Skeletal muscle tissue (tissue), 4 donors: ENCODE data around the gene FXYD1. TPM values are rescaled to one million over a fixed set of nuclear protein-coding genes. Genes with fewer than 3 reads are reported as not detected.

Experiments used
- H3K27ac ChIP-seq: one replicate; pipeline ENCODE4 v1.7.0; 2013; ENCODE audit warnings: mild to moderate bottlenecking, low read depth, low read length, inconsistent platforms
- H3K27me3 ChIP-seq, 3 donors: one replicate each; pipeline ENCODE4 v1.7.0; 2013; ENCODE audit warnings: low read length in 3 of 3; ENCODE audit not compliant: control insufficient read depth in 3 of 3, insufficient read depth in 3 of 3
- H3K36me3 ChIP-seq, 3 donors: one replicate each; pipeline ENCODE4 v1.7.0; 2013; ENCODE audit warnings: low read length in 3 of 3; ENCODE audit not compliant: control insufficient read depth in 3 of 3, insufficient read depth in 3 of 3
- H3K4me1 ChIP-seq, 3 donors: one replicate each; pipeline ENCODE4 v1.7.0; 2013; ENCODE audit warnings: low read length in 3 of 3, mild to moderate bottlenecking in 3 of 3; ENCODE audit not compliant: control insufficient read depth in 3 of 3, insufficient read depth in 3 of 3
- H3K4me3 ChIP-seq, 3 donors: one replicate each; pipeline ENCODE4 v1.7.0; 2013; ENCODE audit warnings: low read length in 3 of 3
- H3K9ac ChIP-seq, 3 donors: one replicate each; pipeline ENCODE4 v1.7.0; 2013; ENCODE audit warnings: low read length in 3 of 3, mild to moderate bottlenecking in 3 of 3, moderate library complexity in 2 of 3, low read depth in 1 of 3
- H3K9me3 ChIP-seq, 3 donors: one replicate each; pipeline ENCODE4 v1.7.0; 2013; ENCODE audit warnings: low read length in 3 of 3; ENCODE audit not compliant: control insufficient read depth in 3 of 3
- total RNA-seq: library from RNA; depleted of rRNA; stranded (reverse); fragments of >200 nt; gene quantifications from one replicate; pipeline ENCODE4 v1.2.3, GENCODE V29; 2014
- donor health status: Osteomylitis.

FXYD1 gene
- total RNA-seq, 1 donor from 2014 or later = 45.4 TPM

- Histone ChIP-seq H3K27ac (no peak overlapping the region), H3K9ac (peak overlapping the region in 1 of 3 donors; percentile 8), H3K4me1 (peaks cover 13 to 47% (median 43%) of the 10 kb centered on the region in 3 donors), H3K27me3 (no peaks in the 10 kb centered on the region), H3K4me3 (no peak overlapping the region), H3K9me3 (no peaks in the 10 kb centered on the region), H3K36me3 (peaks cover 0 to 5% (median 4%) of the 10 kb centered on the region in 3 donors)
Measured at GRCh38 chr19:35130761-35131720, 7.6 kb upstream of the FXYD1 start.

GRCh38 chr19:35132254-35132653, 6.4 kb upstream of the FXYD1 start:
- H3K27ac ChIP-seq = no peak overlapping the region

GRCh38 chr19:35133826-35134225, 4.8 kb upstream of the FXYD1 start:
- Histone ChIP-seq H3K27me3 (no peaks in the 10 kb centered on the region), H3K27ac (peak overlapping the region; percentile 79), H3K4me3 (peak overlapping the region; percentile 24 to 57 (median 45)), H3K36me3 (peaks cover 0 to 5% (median 4%) of the 10 kb centered on the region in 3 donors), H3K9me3 (no peaks in the 10 kb centered on the region), H3K4me1 (peaks cover 26 to 65% (median 52%) of the 10 kb centered on the region in 3 donors), H3K9ac (peak overlapping the region; percentile 43 to 73 (median 70))

More at GRCh38 chr19:35132254-35132653, 6.4 kb upstream of the FXYD1 start:
- Histone ChIP-seq H3K4me3 (no peak overlapping the region), H3K9me3 (no peaks in the 10 kb centered on the region), H3K36me3 (peaks cover 0 to 5% (median 4%) of the 10 kb centered on the region in 3 donors), H3K9ac (no peak overlapping the region), H3K4me1 (peaks cover 15 to 52% (median 46%) of the 10 kb centered on the region in 3 donors), H3K27me3 (no peaks in the 10 kb centered on the region)

- Histone ChIP-seq H3K9me3 (no peaks in the 10 kb centered on the region), H3K27me3 (no peaks in the 10 kb centered on the region), H3K4me3 (peak within 1 kb of the TSS; percentile 54 to 57 (median 56)), H3K27ac (peak within 1 kb of the TSS; percentile 79), H3K36me3 (peaks cover 0 to 5% (median 4%) of the 10 kb centered on the region in 3 donors), H3K9ac (peak within 1 kb of the TSS; percentile 43 to 73 (median 70)), H3K4me1 (peaks cover 27 to 62% (median 48%) of the 10 kb centered on the region in 3 donors)
Measured at GRCh38 chr19:35134601-35135242, 3.9 kb upstream of the FXYD1 start, which contains the start of gene LGI4. Gene LGI4, minus strand, starts transcription at chr19:35135059. Its CDS starts 379 bp downstream, at chr19:35134680.

- no peaks in the 10 kb centered on the region for H3K9me3 ChIP-seq
- peak overlapping the region; percentile 79 for H3K27ac ChIP-seq
Measured at GRCh38 chr19:35135389-35135909, 3.2 kb upstream of the FXYD1 start.

GRCh38 chr19:35136231-35136630, 2.4 kb upstream of the FXYD1 start:
- H3K27ac ChIP-seq = peak overlapping the region; percentile 15
- H3K27me3 ChIP-seq = no peaks in the 10 kb centered on the region
- H3K4me3 ChIP-seq = no peak overlapping the region
- peaks cover 0 to 6% (median 5%) of the 10 kb centered on the region in 3 donors for H3K36me3 ChIP-seq
- H3K9me3 ChIP-seq = no peaks in the 10 kb centered on the region
- peaks cover 40 to 71% (median 53%) of the 10 kb centered on the region in 3 donors for H3K4me1 ChIP-seq
- H3K9ac ChIP-seq = peak overlapping the region in 2 of 3 donors; percentile 24 to 98

More at GRCh38 chr19:35135389-35135909, 3.2 kb upstream of the FXYD1 start:
- peak overlapping the region in 2 of 3 donors; percentile 68 to 69 for H3K9ac ChIP-seq
- no peaks in the 10 kb centered on the region for H3K27me3 ChIP-seq
- peaks cover 34 to 68% (median 51%) of the 10 kb centered on the region in 3 donors for H3K4me1 ChIP-seq
- peaks cover 0 to 6% (median 5%) of the 10 kb centered on the region in 3 donors for H3K36me3 ChIP-seq
- H3K4me3 ChIP-seq = peak overlapping the region in 2 of 3 donors; percentile 56 to 57

- Histone ChIP-seq H3K9me3 (no peaks in the 10 kb centered on the region), H3K27ac (peak overlapping the region; percentile 33)
Measured at GRCh38 chr19:35136977-35137702, 1.5 kb upstream of the FXYD1 start.

GRCh38 chr19:35140207-35140961, 1.8 kb downstream of the FXYD1 start:
- H3K27ac ChIP-seq = peak overlapping the region; percentile 94
- peak overlapping the region; percentile 86 to 99 (median 98) for H3K9ac ChIP-seq
- H3K9me3 ChIP-seq = no peaks in the 10 kb centered on the region
- H3K27me3 ChIP-seq = no peaks in the 10 kb centered on the region
- peaks cover 49 to 58% (median 49%) of the 10 kb centered on the region in 3 donors for H3K4me1 ChIP-seq
- peak overlapping the region; percentile 88 to 93 (median 91) for H3K4me3 ChIP-seq
- H3K36me3 ChIP-seq = peaks cover 0 to 3% (median 2%) of the 10 kb centered on the region in 3 donors

More at GRCh38 chr19:35136977-35137702, 1.5 kb upstream of the FXYD1 start:
- no peak overlapping the region for H3K4me3 ChIP-seq
- H3K27me3 ChIP-seq = no peaks in the 10 kb centered on the region
- peaks cover 47 to 80% (median 57%) of the 10 kb centered on the region in 3 donors for H3K4me1 ChIP-seq
- H3K9ac ChIP-seq = peak overlapping the region in 2 of 3 donors; percentile 24 to 98
- H3K36me3 ChIP-seq = peaks cover 0 to 6% (median 4%) of the 10 kb centered on the region in 3 donors
